ENCODE results near the gene MR1. TPM values are rescaled to one million over a fixed set of nuclear protein-coding genes. Genes with fewer than 3 reads are reported as not detected.

The MR1 gene
- total and polyA plus RNA-seq, 9 of the 15 experiments (the other 6 are each of a cell fraction or from before 2014, with no cell fraction given), result 9.7 to 21.7 (median 15.6) TPM

- TF ChIP-seq TEAD1 (CRISPR knock-in tag; IDR thresholded peaks at IDR 0.05) (no peak; a peak in 1 of 4 replicates), TFAP4 (CRISPR knock-in tag; IDR thresholded peaks at IDR 0.05; ENCODE audit: borderline replicate concordance) (peak; percentile 93), MTA3 (IDR thresholded peaks at IDR 0.05; ENCODE audit: borderline replicate concordance) (peak; percentile 62; the same call in 1 of the 2 replicates), SMAD4 (CRISPR knock-in tag; conservative IDR thresholded peaks at IDR 0.05) (no peak; the same call in 1 of the 2 replicates), ZNF592 (IDR thresholded peaks at IDR 0.05) (0 out of 2 replicates have a peak, but pooled peaks have one; percentile 27), KAT8 (IDR thresholded peaks at IDR 0.05; ENCODE audit: low read depth) (no peak), IFI16 (CRISPR knock-in tag; IDR thresholded peaks at IDR 0.05) (no peak), CSDE1 (IDR thresholded peaks at IDR 0.05) (no peak), AFF1 (IDR thresholded peaks at IDR 0.05; ENCODE audit: low read depth in 1 of 2, partially characterized antibody in 2 of 2) (peak in 1 of 2 experiments; percentile 36), MYC (IDR thresholded peaks at IDR 0.05; ENCODE audit: low read depth, low read length) (0 out of 2 replicates have a peak, but pooled peaks have one; percentile 26), MYC (CRISPR knock-in tag; IDR thresholded peaks at IDR 0.05; ENCODE audit: borderline replicate concordance, low read depth) (no peak), ARHGAP35 (IDR thresholded peaks at IDR 0.05; ENCODE audit: partially characterized antibody) (no peak), BRF1 (IDR thresholded peaks at IDR 0.05; ENCODE audit: borderline replicate concordance, extremely low read depth, insufficient read length) (no peak)
Measured at GRCh38 chr1:181083842-181084605, 50.2 kb downstream of the MR1 start (continued).
